ENCODE measurements around the gene RIOX2. TPM values are rescaled to one million over a fixed set of nuclear protein-coding genes. Genes with fewer than 3 reads are reported as not detected.

The RIOX2 gene
- total and polyA plus RNA-seq, 4 donors, result 6.3 to 25.8 (median 14.2) TPM

GRCh38 chr3:97960993-97961766, 11.1 kb downstream of the RIOX2 start:
- no peak overlapping the region for H3K4me3 ChIP-seq (ENCODE audit: low read length in 2 of 2)
- 71 to 72% methylated on average over 8 of the region's 8 CpGs for WGBS, 2 donors
- no peaks in the 10 kb centered on the region for H3K27me3 ChIP-seq (ENCODE audit: control insufficient read depth in 1 of 2, insufficient read depth in 2 of 2, low read length in 1 of 2)
- peaks cover 0 to 2% of the 10 kb centered on the region in 2 donors for H3K36me3 ChIP-seq (ENCODE audit: control insufficient read depth in 1 of 2, insufficient read depth in 2 of 2, low read length in 1 of 2)
- ATAC-seq (ENCODE audit: low FRiP score), result no peak
- H3K27ac ChIP-seq (ENCODE audit: low read depth in 1 of 2, low read length in 2 of 2), result no peak overlapping the region
- no peaks in the 10 kb centered on the region for H3K9me3 ChIP-seq (ENCODE audit: control insufficient read depth, low read length)
- no peaks in the 10 kb centered on the region for H3K4me1 ChIP-seq (ENCODE audit: control insufficient read depth in 1 of 2, insufficient read depth in 2 of 2, low read length in 2 of 2)
- DNase-seq, result no peak
- intact Hi-C loops (cut with DNase I), result no loop called here

- Histone ChIP-seq H3K4me3 (ENCODE audit: low read length in 2 of 2) (no peak overlapping the region), H3K9me3 (ENCODE audit: control insufficient read depth, low read length) (no peaks in the 10 kb centered on the region), H3K27me3 (ENCODE audit: control insufficient read depth in 1 of 2, insufficient read depth in 2 of 2, low read length in 1 of 2) (no peaks in the 10 kb centered on the region), H3K4me1 (ENCODE audit: control insufficient read depth in 1 of 2, insufficient read depth in 2 of 2, low read length in 2 of 2) (no peaks in the 10 kb centered on the region), H3K27ac (ENCODE audit: low read depth in 1 of 2, low read length in 2 of 2) (no peak overlapping the region), H3K36me3 (ENCODE audit: control insufficient read depth in 1 of 2, insufficient read depth in 2 of 2, low read length in 1 of 2) (peaks cover 0 to 2% of the 10 kb centered on the region in 2 donors)
- 74 to 77% methylated on average over 5 of the region's 5 CpGs for WGBS, 2 donors
- DNase-seq, result no peak
- intact Hi-C loops (cut with DNase I), result no loop called here
- no peak for ATAC-seq (ENCODE audit: low FRiP score)
Observed at GRCh38 chr3:97960551-97960950, 11.7 kb downstream of the RIOX2 start.

- H3K9me3 ChIP-seq (ENCODE audit: control insufficient read depth, low read length), result no peaks in the 10 kb centered on the region
- H3K27ac ChIP-seq (ENCODE audit: low read depth in 1 of 2, low read length in 2 of 2), result no peak overlapping the region
- ATAC-seq (ENCODE audit: low FRiP score) (no peak), DNase-seq (no peak)
- 96% methylated on average over 5 of the region's 5 CpGs for WGBS, 2 donors
- no peak overlapping the region for H3K4me3 ChIP-seq (ENCODE audit: low read length in 2 of 2)
- H3K4me1 ChIP-seq (ENCODE audit: control insufficient read depth in 1 of 2, insufficient read depth in 2 of 2, low read length in 2 of 2), result no peaks in the 10 kb centered on the region
- intact Hi-C loops (cut with DNase I), result no loop called here
- no peaks in the 10 kb centered on the region for H3K27me3 ChIP-seq (ENCODE audit: control insufficient read depth in 1 of 2, insufficient read depth in 2 of 2, low read length in 1 of 2)
- peaks cover 0 to 2% of the 10 kb centered on the region in 2 donors for H3K36me3 ChIP-seq (ENCODE audit: control insufficient read depth in 1 of 2, insufficient read depth in 2 of 2, low read length in 1 of 2)
Observed at GRCh38 chr3:97959872-97960271, 12.4 kb downstream of the RIOX2 start.

GRCh38 chr3:97958796-97959195, 13.4 kb downstream of the RIOX2 start:
- H3K4me1 ChIP-seq (ENCODE audit: control insufficient read depth in 1 of 2, insufficient read depth in 2 of 2, low read length in 2 of 2), result no peaks in the 10 kb centered on the region
- intact Hi-C loops (cut with DNase I), result no loop called here
- 94 to 96% methylated on average over 9 of the region's 9 CpGs for WGBS, 2 donors

GRCh38 chr3:97958396-97958795, 13.8 kb downstream of the RIOX2 start:
- Histone ChIP-seq H3K36me3 (ENCODE audit: control insufficient read depth in 1 of 2, insufficient read depth in 2 of 2, low read length in 1 of 2) (peaks cover 0 to 2% of the 10 kb centered on the region in 2 donors), H3K9me3 (ENCODE audit: control insufficient read depth, low read length) (no peaks in the 10 kb centered on the region), H3K4me3 (ENCODE audit: low read length in 2 of 2) (no peak overlapping the region), H3K27me3 (ENCODE audit: control insufficient read depth in 1 of 2, insufficient read depth in 2 of 2, low read length in 1 of 2) (no peaks in the 10 kb centered on the region), H3K4me1 (ENCODE audit: control insufficient read depth in 1 of 2, insufficient read depth in 2 of 2, low read length in 2 of 2) (no peaks in the 10 kb centered on the region), H3K27ac (ENCODE audit: low read depth in 1 of 2, low read length in 2 of 2) (no peak overlapping the region)
- no peak for ATAC-seq (ENCODE audit: low FRiP score)
- DNase-seq, result no peak
- WGBS, 2 donors, result 65 to 73% methylated on average over 2 of the region's 2 CpGs
- intact Hi-C loops (cut with DNase I), result no loop called here

More at GRCh38 chr3:97958796-97959195, 13.4 kb downstream of the RIOX2 start:
- no peaks in the 10 kb centered on the region for H3K9me3 ChIP-seq (ENCODE audit: control insufficient read depth, low read length)
- peaks cover 0 to 2% of the 10 kb centered on the region in 2 donors for H3K36me3 ChIP-seq (ENCODE audit: control insufficient read depth in 1 of 2, insufficient read depth in 2 of 2, low read length in 1 of 2)
- H3K27ac ChIP-seq (ENCODE audit: low read depth in 1 of 2, low read length in 2 of 2), result no peak overlapping the region
- no peaks in the 10 kb centered on the region for H3K27me3 ChIP-seq (ENCODE audit: control insufficient read depth in 1 of 2, insufficient read depth in 2 of 2, low read length in 1 of 2)
- ATAC-seq (ENCODE audit: low FRiP score), result no peak
- no peak overlapping the region for H3K4me3 ChIP-seq (ENCODE audit: low read length in 2 of 2)
- DNase-seq, result no peak

GRCh38 chr3:97957617-97958311, 14.5 kb downstream of the RIOX2 start:
- intact Hi-C loops (cut with DNase I), result no loop called here
- Histone ChIP-seq H3K27ac (ENCODE audit: low read depth in 1 of 2, low read length in 2 of 2) (peak overlapping the region in 1 of 2 donors; percentile 7), H3K4me1 (ENCODE audit: control insufficient read depth in 1 of 2, insufficient read depth in 2 of 2, low read length in 2 of 2) (no peaks in the 10 kb centered on the region), H3K4me3 (ENCODE audit: low read length in 2 of 2) (no peak overlapping the region), H3K9me3 (ENCODE audit: control insufficient read depth, low read length) (no peaks in the 10 kb centered on the region), H3K36me3 (ENCODE audit: control insufficient read depth in 1 of 2, insufficient read depth in 2 of 2, low read length in 1 of 2) (peaks cover 0 to 2% of the 10 kb centered on the region in 2 donors), H3K27me3 (ENCODE audit: control insufficient read depth in 1 of 2, insufficient read depth in 2 of 2, low read length in 1 of 2) (no peaks in the 10 kb centered on the region)
- ATAC-seq (ENCODE audit: low FRiP score) (no peak), DNase-seq (no peak)
- WGBS, 2 donors, result 82 to 87% methylated on average over 8 of the region's 8 CpGs

GRCh38 chr3:97956051-97956450, 16.2 kb downstream of the RIOX2 start:
- Histone ChIP-seq H3K9me3 (ENCODE audit: control insufficient read depth, low read length) (no peaks in the 10 kb centered on the region), H3K36me3 (ENCODE audit: control insufficient read depth in 1 of 2, insufficient read depth in 2 of 2, low read length in 1 of 2) (peaks cover 4% of the 10 kb centered on the region in 2 donors), H3K27me3 (ENCODE audit: control insufficient read depth in 1 of 2, insufficient read depth in 2 of 2, low read length in 1 of 2) (no peaks in the 10 kb centered on the region), H3K4me1 (ENCODE audit: control insufficient read depth in 1 of 2, insufficient read depth in 2 of 2, low read length in 2 of 2) (no peaks in the 10 kb centered on the region), H3K27ac (ENCODE audit: low read depth in 1 of 2, low read length in 2 of 2) (no peak overlapping the region), H3K4me3 (ENCODE audit: low read length in 2 of 2) (no peak overlapping the region)
- WGBS, 2 donors, result 70 to 84% methylated on average over 3 of the region's 3 CpGs
- intact Hi-C loops (cut with DNase I), result no loop called here
- no peak for DNase-seq
- ATAC-seq (ENCODE audit: low FRiP score), result no peak

- WGBS, 2 donors, result 72 to 81% methylated on average over 9 of the region's 9 CpGs
- Histone ChIP-seq H3K27ac (ENCODE audit: low read depth in 1 of 2, low read length in 2 of 2) (no peak overlapping the region), H3K4me1 (ENCODE audit: control insufficient read depth in 1 of 2, insufficient read depth in 2 of 2, low read length in 2 of 2) (no peaks in the 10 kb centered on the region), H3K4me3 (ENCODE audit: low read length in 2 of 2) (no peak overlapping the region), H3K36me3 (ENCODE audit: control insufficient read depth in 1 of 2, insufficient read depth in 2 of 2, low read length in 1 of 2) (peaks cover 4 to 6% of the 10 kb centered on the region in 2 donors), H3K9me3 (ENCODE audit: control insufficient read depth, low read length) (no peaks in the 10 kb centered on the region), H3K27me3 (ENCODE audit: control insufficient read depth in 1 of 2, insufficient read depth in 2 of 2, low read length in 1 of 2) (no peaks in the 10 kb centered on the region)
- intact Hi-C loops (cut with DNase I), result no loop called here
- DNase-seq, result no peak
- ATAC-seq (ENCODE audit: low FRiP score), result no peak
Observed at GRCh38 chr3:97954228-97954827, 17.9 kb downstream of the RIOX2 start.
